Dermis microvascular lymphatic vessel endothelial cell (primary cell): ENCODE measurements around the gene ANKRD12. TPM values are rescaled to one million over a fixed set of nuclear protein-coding genes. Genes with fewer than 3 reads are reported as not detected.
A peak's percentile ranks its signal among the peaks of the same experiment; 100 is the strongest.

Experiments
- DNase-seq, 2 donors: peaks; one replicate each; pipeline versions ENCODE4 v3.0.0 to v3.0.0-alpha.2; 2010; ENCODE audit warnings: low read depth in 2 of 2
- total RNA-seq: library from RNA; depleted of rRNA; stranded (reverse); fragments of >200 nt; gene quantifications from 2 replicates; pipeline ENCODE4 v1.2.1, GENCODE V29; 2014

Gene ANKRD12
- total RNA-seq, 1 donor from 2014 or later = 14.0 TPM

DNA sequence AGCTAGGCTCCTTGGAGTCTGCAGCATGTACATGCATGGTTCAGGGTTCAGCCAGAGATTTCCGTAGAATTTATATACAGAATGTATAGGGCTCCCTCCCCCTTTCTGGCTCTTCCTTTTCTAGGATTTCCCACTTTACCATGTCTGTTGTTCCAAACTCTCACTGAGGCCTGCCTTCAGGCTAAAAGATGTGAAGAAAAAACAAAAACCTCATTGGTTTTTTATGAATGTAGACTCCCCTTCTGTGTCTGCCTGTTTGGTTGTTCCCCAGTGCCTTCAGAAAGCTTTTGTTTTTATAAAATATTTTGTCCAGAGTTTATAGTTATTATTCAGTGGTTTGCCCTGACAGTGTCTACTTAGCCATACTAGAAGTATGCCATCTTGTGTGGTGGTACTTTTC is 30.5 kb upstream of the ANKRD12 start:
- DNase-seq = no peak

DNA sequence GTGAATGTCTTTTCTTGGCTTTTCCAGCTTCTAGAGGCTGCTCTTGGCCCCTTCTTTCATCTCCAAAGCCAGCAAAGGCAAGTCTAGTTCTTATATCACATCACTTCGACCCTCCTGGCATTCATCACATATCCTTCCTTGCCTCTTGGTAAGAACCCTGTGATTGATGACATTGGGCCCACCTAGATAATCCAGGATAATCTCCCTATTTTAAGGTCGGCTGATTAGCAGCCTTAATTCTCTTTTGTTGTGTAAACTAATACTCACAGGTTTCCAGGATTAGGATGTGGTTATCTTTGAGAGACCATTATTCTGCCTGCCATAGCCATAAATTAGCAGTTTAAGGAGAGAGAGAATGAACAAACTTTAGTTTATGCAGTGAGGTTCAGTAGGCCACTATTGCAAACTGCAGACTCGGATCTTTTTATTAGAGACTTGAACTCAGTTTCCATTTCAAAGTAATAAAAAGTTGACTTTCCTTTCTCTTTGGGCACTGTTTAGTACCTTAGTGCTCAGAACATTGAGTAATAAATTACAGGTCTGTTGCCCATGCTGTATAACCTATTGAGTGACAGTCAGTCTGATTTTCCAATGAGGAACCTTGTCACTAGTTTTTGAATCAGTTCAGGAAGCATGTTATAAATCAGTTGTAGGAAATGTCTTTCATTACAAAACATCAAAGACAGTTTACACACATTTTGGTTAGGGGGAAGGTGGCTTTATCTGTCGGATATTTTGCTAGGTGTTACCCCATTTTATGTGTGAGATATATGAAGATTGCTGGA is 29.6 kb upstream of the ANKRD12 start:
- peak; percentile 35 to 60 for DNase-seq

DNA sequence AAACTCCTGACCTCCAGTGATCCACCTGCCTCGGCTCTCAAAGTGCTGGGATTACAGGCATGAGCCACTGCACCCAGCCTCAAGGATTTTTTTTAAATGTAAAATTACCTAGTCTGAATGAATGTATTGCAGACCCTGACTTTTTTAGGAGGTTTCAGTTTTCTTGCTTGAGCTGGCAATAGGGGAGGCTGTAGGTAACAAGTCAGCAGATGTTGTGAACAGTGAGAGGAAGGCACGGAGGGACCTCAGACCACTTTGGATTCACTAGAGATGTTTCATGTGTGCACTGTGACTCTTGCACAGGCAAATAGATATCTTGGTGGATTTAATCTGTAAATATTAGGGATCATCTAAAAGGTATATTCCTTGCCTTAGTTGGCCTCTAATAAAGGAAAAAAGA is 27.7 kb upstream of the ANKRD12 start:
- no peak for DNase-seq

DNA sequence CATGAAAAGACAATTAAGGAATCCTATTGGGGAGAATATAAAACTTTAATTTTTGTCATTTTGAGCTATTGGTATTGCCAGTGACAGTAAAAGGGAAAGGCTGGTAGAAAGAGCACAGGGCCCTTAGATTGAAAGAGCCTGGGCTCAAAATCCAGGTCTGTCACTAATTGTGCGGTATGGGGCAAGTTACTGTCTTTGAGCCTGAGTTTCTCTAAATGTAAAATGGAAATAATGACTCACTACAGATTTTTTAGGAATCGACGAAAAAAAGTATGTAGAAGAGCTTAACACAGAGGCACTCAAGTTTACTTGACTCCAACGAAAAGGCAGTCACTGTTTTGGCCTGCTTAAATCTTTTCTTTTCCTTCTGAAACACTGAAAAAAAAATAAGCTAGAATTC is 27.1 kb upstream of the ANKRD12 start:
- no peak for DNase-seq

DNA sequence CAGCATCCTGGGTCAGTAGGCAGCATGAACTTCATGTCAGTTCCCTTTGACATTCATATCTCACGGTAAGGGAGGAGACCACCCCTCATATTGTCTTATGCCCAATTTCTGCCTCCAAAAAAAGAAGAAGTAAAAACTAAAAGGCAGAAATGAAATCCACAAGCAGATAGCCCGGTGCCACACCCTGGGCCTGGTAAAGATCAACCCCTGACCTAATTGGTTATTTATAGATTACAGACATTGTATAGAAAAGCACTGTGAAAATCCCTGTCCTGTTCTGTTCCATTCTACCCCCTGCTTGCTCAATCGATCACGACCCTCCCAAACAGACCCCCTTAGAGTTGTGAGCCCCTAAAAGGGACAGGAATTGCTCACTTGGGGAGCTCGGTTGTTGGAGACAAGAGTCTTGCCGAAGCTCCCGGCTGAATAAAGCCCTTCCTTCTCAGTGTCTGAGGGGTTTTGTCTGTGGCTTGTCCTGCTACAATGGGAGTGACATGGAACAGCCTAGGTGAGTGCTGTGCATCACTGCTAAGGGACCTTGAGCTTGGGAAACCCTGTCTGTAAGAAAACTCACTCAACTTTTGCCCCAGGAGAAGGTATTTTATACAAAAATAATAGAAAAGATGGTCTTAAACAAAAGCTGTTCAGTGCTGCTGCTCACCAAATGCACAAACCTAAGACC is 23.0 kb upstream of the ANKRD12 start:
- DNase-seq = no peak

DNA sequence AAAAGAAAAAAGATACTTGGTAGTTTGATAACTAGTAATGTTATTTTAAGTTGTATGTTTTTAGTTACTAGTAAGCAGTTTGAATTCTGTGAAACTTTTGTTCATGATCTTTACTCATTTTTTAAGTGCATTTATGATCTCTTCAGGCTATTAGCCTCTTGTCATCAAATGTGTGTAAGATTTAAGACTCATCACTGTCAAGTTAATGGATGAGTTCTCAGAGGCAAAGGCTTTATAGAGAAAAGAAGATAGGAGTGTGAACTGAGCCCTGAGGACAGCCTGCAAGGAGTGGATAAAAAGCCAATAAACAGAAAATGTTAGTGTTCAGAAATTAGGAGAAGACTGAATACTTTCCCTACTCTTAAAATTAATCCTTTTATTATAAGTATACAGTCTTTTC is 20.6 kb upstream of the ANKRD12 start:
- DNase-seq = no peak

DNA sequence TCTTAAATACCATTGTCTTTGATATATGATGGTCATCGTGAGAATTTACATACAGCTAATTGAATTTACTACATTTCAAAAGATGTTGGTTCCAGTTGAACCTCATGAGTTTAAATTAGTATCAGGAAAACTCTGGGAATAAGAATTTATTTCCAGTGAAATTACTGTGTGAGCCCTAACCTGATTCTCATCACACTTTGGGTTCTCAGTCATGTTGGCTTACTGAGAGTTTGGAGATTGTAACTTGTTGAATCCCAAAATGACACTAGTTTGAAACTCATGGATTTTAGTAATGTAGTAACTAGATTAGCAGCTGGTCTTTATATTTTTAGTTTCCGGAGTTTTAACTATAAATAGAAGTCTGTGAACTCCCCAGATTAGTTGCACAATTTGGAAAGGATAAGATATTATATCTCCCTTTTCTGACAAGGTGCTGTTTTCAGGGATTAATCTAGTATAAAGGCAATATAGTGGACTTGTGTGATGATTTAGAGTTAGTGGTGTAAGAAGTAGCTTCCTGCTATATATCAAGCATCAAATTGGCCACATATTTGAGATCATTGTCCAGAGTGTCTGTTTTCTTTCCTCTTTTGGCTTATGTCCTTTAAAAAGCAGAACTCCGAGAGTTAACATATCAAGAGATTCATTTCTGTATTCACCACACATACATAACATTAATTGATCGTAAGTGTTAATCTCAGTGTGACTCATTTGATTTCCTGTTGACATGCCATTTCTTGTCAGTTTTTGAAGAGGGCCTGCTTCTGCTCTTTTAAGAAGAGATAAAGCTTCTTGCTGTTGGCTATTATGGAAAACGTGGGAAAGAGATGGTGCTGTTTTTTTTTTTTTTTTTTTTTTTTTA is 18.4 kb upstream of the ANKRD12 start:
- DNase-seq = peak in 1 of 2 donors; percentile 72

DNA sequence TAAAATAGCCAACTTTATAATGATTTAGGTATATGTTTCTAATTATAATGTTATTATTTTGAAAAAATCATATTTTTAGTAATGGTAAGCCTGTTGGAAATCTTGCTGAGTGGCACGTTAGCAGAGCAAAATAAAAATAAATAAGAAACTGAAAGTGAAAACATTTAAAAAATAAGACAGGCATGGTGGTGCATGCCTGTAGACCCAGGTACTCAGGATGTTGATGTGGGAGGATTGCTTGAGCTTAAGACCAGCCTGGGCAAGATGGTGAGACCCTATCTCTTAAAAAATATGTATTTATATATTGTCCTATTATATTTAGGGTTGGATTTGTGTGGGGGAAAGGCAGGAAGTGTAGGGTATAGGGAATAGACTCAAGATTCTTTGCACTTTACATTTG is 15.8 kb upstream of the ANKRD12 start:
- DNase-seq = no peak

DNA sequence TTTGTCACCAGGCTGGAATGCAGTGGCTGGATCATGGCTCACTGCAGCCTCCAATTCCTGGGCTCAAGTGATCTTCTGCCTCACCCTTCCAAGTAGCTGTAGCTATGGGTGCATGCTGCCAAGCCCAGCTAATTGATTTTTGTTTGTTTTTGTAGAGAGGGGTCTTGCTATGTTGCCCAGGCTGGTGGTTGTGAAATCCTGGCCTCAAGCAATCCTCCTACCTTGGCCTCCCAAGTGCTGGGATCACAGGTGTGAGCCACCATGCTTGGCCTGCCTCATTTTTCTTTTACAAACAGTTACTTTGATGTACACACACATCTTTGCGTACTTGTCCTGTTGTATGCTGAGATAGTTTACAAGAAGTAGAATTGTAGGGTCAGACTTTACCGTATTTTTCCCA is 13.1 kb upstream of the ANKRD12 start:
- DNase-seq = no peak

DNA sequence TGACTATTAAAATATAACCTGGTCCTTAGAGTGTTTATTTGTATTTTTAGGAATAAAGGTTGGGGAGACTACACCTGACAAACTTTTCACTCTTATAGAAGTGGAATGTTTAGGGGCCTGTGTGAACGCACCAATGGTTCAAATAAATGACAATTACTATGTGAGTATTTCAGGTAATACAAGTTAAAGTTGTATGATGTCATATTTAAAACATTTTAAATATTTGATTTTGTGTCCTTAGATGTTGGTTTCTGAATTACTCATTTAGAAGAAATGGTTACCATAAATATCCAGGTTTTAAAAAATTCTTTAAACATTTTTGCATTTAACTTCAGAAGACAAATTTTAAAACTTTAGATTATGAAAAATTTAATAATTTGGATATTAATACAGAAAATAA is 11.8 kb upstream of the ANKRD12 start:
- DNase-seq = no peak

DNA sequence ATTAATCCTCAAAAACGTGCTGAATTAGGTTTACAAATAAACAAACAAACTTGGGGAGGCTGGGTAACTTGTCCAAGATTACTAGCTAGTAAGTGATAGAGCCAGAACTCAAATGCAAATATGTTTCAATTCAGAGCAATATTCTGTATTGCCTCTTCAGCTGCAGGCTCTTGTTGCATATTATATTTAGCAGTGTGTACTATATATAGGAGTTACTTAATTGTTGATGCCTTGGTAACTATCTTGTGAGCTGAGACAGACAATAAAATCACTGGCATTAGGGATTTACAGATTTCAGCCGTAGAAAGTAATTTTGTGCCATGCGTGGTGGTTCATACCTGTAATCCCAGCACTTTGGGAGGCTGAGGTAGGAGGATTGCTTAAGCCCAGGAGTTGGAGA is 10.2 kb upstream of the ANKRD12 start:
- DNase-seq = no peak

DNA sequence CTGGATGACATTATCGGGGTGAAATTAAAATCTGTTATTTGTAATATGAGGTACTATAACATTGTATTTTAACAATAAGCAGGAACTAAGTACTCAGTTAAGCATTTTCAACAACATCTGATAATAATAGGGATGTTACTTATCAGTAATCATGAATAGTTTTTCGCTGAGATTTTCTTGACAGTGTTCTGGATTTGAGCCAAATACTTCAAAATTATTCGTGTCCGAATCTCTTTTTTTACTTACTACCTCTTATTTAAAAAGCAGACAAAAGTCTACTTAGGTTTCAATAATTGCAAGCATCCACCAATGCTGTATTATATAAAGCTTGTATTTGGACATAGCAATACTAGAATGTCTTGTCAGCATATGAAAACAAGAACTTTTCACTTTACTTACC is 6.4 kb upstream of the ANKRD12 start:
- no peak for DNase-seq

DNA sequence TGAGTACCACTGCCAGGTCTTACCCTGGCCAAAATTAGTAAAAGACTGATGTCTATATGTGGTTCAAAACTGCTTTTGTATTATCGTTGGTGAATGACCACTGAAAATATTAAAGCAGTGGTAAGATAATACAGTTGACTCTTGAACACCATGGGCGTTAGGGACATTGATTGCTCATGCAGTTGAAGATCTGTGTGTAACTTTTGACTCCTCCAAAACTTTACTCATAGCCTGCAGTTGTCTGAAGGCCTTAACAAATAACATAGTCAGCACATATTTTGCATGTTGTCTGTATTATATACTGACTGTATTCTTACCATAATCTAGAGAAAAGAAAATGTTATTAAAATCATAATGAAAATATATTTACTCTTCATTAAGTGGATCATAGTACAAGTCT is 5.8 kb upstream of the ANKRD12 start:
- DNase-seq = no peak

DNA sequence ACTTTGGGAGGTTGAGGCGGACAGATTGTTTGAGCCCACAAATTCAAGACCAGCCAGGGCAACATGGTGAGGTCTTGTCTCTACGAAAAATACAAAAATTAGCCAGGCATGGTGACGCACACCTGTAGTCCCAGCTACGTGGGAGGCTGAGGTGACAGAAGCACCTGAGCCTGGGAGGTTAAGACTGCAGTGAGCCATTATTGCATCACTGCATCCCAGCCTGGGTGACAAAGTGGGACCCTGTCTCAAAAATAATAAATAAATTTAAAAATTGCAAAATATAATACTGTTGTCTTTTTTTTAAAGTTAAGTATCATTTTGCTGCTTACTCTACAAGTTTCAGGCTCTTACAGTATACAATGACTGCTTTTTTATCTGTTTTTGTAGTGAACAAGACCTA is 4.0 kb upstream of the ANKRD12 start:
- DNase-seq = no peak

DNA sequence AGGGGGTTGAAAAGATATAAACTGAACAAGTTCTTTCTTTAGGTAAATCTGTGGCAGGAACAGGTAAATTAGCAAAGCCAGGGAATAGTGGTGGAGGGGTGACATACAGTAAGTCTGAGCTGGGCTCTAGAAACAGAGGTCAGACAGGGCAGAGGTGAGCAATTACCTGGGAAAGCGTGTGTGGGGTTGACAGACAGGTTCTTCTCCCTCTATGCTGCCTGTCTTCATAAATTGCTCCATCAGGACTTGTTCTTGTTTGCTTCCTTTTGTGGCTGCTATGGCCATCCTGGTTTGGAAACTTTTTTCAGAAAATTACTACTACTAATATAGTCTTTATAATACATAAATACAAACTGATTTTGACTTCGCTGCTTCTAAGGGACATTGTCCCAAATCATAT is 3.4 kb upstream of the ANKRD12 start:
- DNase-seq = no peak

DNA sequence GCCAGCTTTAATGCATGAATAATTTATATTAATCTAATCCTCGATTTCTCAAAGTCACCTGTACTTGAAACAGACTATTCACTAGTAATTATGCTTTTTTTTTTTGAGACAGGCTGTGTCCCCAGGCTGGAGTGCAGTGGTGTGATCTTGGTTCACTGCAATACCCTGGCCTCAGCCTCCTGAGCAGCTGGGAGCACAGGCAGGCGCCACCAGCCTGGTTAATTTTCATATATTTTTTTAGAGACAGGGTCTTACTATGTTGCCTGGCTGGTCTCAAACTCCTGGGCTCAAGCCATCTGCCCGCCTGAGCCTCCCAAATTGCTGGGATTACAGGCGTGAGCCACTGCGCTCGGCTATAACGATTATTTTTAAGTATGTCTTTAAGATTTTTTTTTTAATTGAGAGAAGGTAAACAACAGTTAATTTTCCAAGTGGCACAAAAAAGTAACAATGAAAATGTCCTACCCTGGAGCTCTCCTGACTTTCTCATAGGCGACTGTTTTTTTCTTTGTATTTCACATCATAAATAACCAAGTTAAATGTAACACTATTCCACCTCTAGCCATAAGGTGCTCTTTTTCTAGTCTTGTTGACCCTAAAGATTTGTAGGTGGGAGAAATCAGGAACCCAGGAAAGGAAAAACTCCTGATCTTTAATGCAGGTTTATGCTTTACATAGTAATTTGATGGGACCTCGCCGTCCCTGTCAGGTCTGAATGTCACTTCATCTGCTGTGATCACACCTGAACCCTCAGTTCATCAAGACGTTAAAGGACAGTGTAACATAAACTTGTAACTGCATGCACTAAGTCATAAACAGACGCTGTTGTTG is 1.3 kb upstream of the ANKRD12 start:
- no peak for DNase-seq

DNA sequence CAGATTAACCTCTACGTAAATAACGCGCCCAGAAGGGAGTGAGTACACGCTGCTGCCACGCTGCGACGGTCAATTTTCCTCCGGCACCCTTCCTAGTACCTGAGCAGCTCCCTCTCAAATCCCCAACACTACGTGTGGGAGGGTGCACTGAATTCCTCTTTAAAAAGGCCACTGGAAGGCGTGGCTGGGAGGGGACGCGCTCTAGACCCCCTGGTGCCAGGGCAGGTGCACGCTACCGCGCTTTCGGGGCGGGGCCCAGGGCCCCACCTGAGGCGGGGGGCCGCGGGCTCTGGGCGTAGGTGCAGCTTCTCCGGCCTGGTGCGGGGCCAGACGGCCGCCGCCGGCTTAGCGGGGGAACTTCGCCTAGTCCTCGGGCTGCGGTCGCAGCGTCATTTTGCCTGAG is 668 bp upstream of the ANKRD12 start:
- peak in 1 of 2 donors; percentile 34 for DNase-seq

DNA sequence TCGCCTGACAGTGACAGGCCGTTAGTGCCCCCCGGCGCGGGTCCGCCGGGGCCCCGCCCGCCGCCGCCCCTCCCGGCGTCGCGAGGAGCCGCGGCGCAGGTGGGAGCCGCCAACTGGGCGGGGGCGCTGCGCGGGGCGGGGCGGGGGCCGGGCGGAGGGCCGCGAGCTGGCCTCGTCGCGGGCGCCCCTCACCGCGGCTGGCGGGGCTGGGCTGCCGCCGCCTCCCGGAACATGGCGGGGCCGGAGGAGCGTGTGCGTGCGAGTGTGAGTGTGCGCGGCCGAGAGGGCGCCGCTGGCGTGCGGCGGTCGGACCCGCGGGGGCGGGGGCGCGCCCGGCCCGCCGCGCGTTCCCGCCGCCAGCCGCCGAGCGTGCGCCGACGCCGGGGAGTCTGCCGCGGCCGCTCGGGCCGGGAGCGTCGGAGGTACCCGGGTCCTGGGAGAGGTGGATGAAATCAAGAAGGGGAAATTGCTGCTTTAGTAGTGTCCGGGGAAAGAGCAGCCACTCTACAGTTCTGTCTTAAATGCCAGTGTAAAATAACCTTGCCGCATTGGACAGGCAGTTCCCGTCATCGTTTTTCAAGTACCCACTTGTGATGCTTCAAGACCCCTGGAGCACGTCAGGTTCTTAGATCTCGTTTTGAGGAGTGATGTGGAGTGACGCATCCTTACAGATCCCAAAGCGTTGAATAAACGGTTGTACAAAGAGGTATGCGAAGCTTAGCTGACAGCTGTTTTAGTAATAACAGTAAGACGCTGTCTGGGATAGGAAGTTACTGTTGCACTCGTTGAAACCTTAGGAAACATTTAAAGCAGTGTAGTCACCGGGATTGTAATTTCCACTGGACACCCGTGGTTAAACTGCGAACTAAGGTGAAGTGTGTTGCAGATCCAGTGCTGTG is 836 bp downstream of the ANKRD12 start:
- peak; percentile 45 to 83 for DNase-seq

DNA sequence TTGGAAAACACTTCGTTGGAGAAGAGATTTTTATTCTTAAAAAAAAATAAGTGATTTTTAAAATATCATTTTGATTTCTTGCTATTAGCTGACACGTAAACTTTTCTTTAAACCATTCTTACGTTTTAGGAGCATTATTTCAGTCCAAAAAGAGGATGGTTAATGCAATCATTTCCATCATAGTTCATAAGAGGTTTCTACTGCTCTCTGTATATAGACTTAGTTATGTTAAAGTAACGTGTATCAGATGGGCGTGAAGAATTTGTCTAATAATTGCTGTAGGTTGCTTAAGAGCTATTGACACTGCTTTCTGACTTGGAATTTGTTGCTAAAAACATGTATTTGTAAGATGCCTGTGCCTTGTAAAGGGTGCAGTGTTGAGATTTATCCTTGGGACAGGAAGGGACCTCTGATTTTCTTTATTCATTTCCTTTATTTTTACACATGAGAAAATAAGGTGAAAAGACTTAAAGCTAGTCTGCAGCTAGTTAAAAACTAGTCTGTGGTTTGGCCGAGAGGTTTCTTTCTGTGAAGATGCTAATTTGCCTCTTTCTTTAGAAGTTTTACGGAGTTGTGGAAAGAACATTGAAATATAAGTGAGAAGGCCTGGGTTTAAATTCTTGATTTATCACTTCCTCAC is 2.9 kb downstream of the ANKRD12 start:
- no peak for DNase-seq

DNA sequence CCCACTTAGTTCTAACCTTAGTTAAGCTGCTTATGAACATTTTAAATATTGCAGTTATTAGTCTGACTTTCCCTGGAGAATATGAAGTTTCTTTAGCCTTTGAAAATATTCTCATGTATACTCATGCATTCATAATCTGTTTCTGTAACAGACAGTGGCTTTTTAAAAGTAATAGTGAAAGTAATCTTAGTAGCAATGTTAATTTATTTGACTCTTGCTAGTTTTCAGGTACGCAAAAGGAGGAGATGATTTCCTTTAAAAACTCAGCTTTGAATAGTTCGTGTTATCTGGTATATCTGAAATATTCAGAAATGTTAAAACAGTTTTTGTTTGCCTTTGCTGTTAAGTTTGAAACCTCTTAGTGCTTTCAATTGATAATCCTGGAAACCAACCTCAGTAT is 3.8 kb downstream of the ANKRD12 start:
- DNase-seq = no peak
